K562 (cell line): ENCODE results near the gene PTBP2. TPM values are rescaled to one million over a fixed set of nuclear protein-coding genes. Genes with fewer than 3 reads are reported as not detected.

Experiments
- ATAC-seq: fragments of 200-7000 bp; cut with Tn5 transposase; 3 replicates; pipeline ENCODE4 v1.9.1; 2020; ENCODE audit warnings: moderate library complexity
- BruUV-seq: library from RNA; stranded (reverse); fragments of 400-500 nt; replicated peaks from 2 replicates; lab custom pipeline; 2021; lab: Mats Ljungman, UMichigan
- CTCF ChIA-PET: fragments of 300-600 bp; formaldehyde crosslinking; extraction: SDS; loops from one replicate; lab custom pipeline; 2021; ENCODE audit warnings: low intra/inter-chr PET ratio; lab: Yijun Ruan, JAX
- POLR2A ChIA-PET: fragments of 300-600, 350-650 bp; sonication (Branson Sonifier 250); formaldehyde crosslinking; extraction: SDS; loops from one replicate; lab custom pipeline; 2021; ENCODE audit warnings: antibody characterized with exemption, inconsistent platforms; lab: Yijun Ruan, JAX
- DNase-seq, 4 experiments: peaks; one replicate each; pipeline versions ENCODE4 v3.0.0 to v3.0.0-alpha.2; 2011 to 2018; ENCODE audit warnings: low spot score in 3 of 4, mixed read lengths in 3 of 4; ENCODE audit errors: extremely low read depth in 1 of 4
- FAIRE-seq: peaks from 2 replicates; lab custom pipeline; 2011; peaks lifted over from hg19 to GRCh38; lab: Jason Lieb, UNC
- H2AFZ ChIP-seq: 2 replicates; pipeline ENCODE4 v1.6.0; 2011; ENCODE audit warnings: low read depth, low read length, control low read depth, inconsistent platforms
- H3K27ac ChIP-seq: fragments of 200-600 bp; 3 replicates; pipeline ENCODE4 v1.8.0; 2011; ENCODE audit warnings: low read depth, mild to moderate bottlenecking, control low read depth, inconsistent platforms, low read length, moderate library complexity, mixed read lengths; ENCODE audit errors: extremely low read depth
- H3K27me3 ChIP-seq, 2 experiments: fragments of 300-600 bp in 1 of 2; 2 replicates in 1 of 2; 3 replicates in 1 of 2; pipeline versions ENCODE4 v1.6.0 to v1.8.0; 2011; ENCODE audit warnings: inconsistent platforms in 2 of 2, low read length in 2 of 2, mild to moderate bottlenecking in 1 of 2, mixed read lengths in 1 of 2, moderate library complexity in 1 of 2; ENCODE audit not compliant: control insufficient read depth in 2 of 2, insufficient read depth in 2 of 2
- H3K36me3 ChIP-seq: fragments of 300-600 bp; 3 replicates; pipeline ENCODE4 v1.8.0; 2011; ENCODE audit warnings: mild to moderate bottlenecking, low read length, inconsistent platforms; ENCODE audit not compliant: control insufficient read depth, insufficient read depth
- H3K4me1 ChIP-seq, 2 experiments: fragments of 200-600 bp in 1 of 2; replicated peaks in 1 of 2; 2 replicates in 1 of 2; 3 replicates in 1 of 2; pipeline versions ENCODE4 v1.5.1 to v1.8.0; 2011; ENCODE audit warnings: inconsistent platforms in 2 of 2, low read length in 2 of 2, mild to moderate bottlenecking in 1 of 2, mixed read lengths in 1 of 2, moderate library complexity in 1 of 2; ENCODE audit not compliant: control insufficient read depth in 2 of 2, insufficient read depth in 2 of 2
- H3K4me2 ChIP-seq: 2 replicates; pipeline ENCODE4 v1.6.1; 2011; ENCODE audit warnings: low read length, control low read depth, inconsistent platforms, mixed read lengths; ENCODE audit not compliant: insufficient read depth
- H3K4me3 ChIP-seq: fragments of 200-600 bp; sonication (generic), shearing (Covaris generic); 2 replicates; pipeline ENCODE4 v1.5.1; 2016; ENCODE audit warnings: control low read depth, inconsistent platforms
- H3K79me2 ChIP-seq: fragments of 200-600 bp; 3 replicates; pipeline ENCODE4 v1.8.0; 2011; ENCODE audit warnings: low read length, inconsistent platforms; ENCODE audit not compliant: control insufficient read depth, insufficient read depth
- H3K9ac ChIP-seq, 2 experiments: 2 replicates each; pipeline versions ENCODE4 v1.6.0 to v1.6.1; 2011; ENCODE audit warnings: low read depth in 2 of 2, low read length in 2 of 2, control low read depth in 1 of 2, inconsistent platforms in 1 of 2, mild to moderate bottlenecking in 1 of 2, mixed read lengths in 1 of 2; ENCODE audit not compliant: insufficient read depth in 1 of 2
- H3K9me1 ChIP-seq: one replicate; pipeline ENCODE4 v1.6.0; 2011; ENCODE audit warnings: inconsistent platforms, mild to moderate bottlenecking, low read length, moderate library complexity; ENCODE audit not compliant: control insufficient read depth, insufficient read depth
- H3K9me3 ChIP-seq: replicated peaks from 2 replicates; pipeline ENCODE4 v1.5.1; 2011; ENCODE audit warnings: low read depth, low read length, inconsistent platforms; ENCODE audit not compliant: control insufficient read depth, insufficient read depth
- H4K20me1 ChIP-seq: replicated peaks from 2 replicates; pipeline ENCODE4 v1.6.1; 2011; ENCODE audit warnings: low read length, inconsistent platforms, mixed read lengths; ENCODE audit not compliant: control insufficient read depth, insufficient read depth
- CHD1 ChIP-seq: fragments of 200-600 bp; sonication (generic); IDR thresholded peaks from one replicate; pipeline ENCODE4 v1.6.1; 2012; ENCODE audit warnings: mild to moderate bottlenecking, moderate library complexity, low read length, inconsistent platforms
- MEIS2 ChIP-seq: fragments of 450-650 bp; IDR thresholded peaks from 2 replicates; pipeline ENCODE4 v1.6.1; 2014; ENCODE audit warnings: mild to moderate bottlenecking; ENCODE audit not compliant: partially characterized antibody
- PURB ChIP-seq: sonication (generic); formaldehyde crosslinking; IDR thresholded peaks from 2 replicates; pipeline ENCODE4 v1.9.0; 2021; ENCODE audit warnings: low read depth, mild to moderate bottlenecking, missing genetic modification reagents
- RBFOX2 ChIP-seq: fragments of 200-400 bp; formaldehyde crosslinking; IDR thresholded peaks from 2 replicates; pipeline ENCODE4 v1.6.1; 2017; ENCODE audit warnings: low read depth, mild to moderate bottlenecking, low read length, moderate library complexity
- TAF1 ChIP-seq: IDR thresholded peaks from 2 replicates; pipeline ENCODE4 v1.6.1; 2011; ENCODE audit warnings: mild to moderate bottlenecking, low read length, moderate library complexity; ENCODE audit not compliant: insufficient read depth, control insufficient read depth, severe bottlenecking; ENCODE audit errors: extremely low read depth
- ZNF197 ChIP-seq: fragments of 200-800 bp; sonication (Bioruptor generic); IDR thresholded peaks from 2 replicates; pipeline ENCODE4 v1.6.1; 2016; ENCODE audit warnings: low read depth, missing genetic modification characterization, missing compliant biosample characterization
- WGBS: fragments of 100-300 bp; shearing (Covaris generic); methylation state at CpG from one replicate; pipeline ENCODE4 v1.1.6; 2016; ENCODE audit warnings: low coverage, mixed read lengths; ENCODE audit not compliant: insufficient coverage; ENCODE audit errors: missing lambda C conversion rate; 5-methylcytosine and 5-hydroxymethylcytosine counted together
- in situ Hi-C: fragments of 300-500 bp; cut with MboI; formaldehyde crosslinking; loops from 4 replicates; pipeline ENCODE4 v1.15.0; 2018; ENCODE audit warnings: inconsistent platforms, mixed read lengths
- intact Hi-C: fragments of 100-400 bp; cut with micrococcal nuclease; formaldehyde crosslinking; loops from 2 replicates; pipeline ENCODE4 v1.14.2; 2022
- polyA plus RNA-seq, 8 experiments: library from polyadenylated mRNA; depleted of rRNA in 4 of 8; stranded (reverse) in 5 of 8; unstranded in 3 of 8; fragments of >200 nt; fragmentation: Nextera tagmentation in 2 of 8; fragmentation: Illumina TruSeq in 1 of 8; extraction: Ambion mirVana in 2 of 8; extraction: Trizol in 1 of 8; gene quantifications; 2 replicates each; pipeline versions ENCODE4 v1.2.1 to v1.2.3, GENCODE V29; 2011 to 2014; ENCODE audit warnings: inconsistent platforms in 1 of 8, missing spikeins in 1 of 8
- total RNA-seq, 7 experiments: library from RNA; depleted of rRNA in 6 of 7; stranded (reverse); fragments of >200 nt in 6 of 7; fragmentation: Illumina TruSeq in 2 of 7; extraction: Trizol in 2 of 7; gene quantifications; 2 replicates each; pipeline versions ENCODE4 v1.2.1 to v1.2.3, GENCODE V29; 2011 to 2021; ENCODE audit warnings: low replicate concordance in 1 of 7

The PTBP2 gene
- total and polyA plus RNA-seq, 9 of the 15 experiments (the other 6 are each of a cell fraction or from before 2014, with no cell fraction given): 9.8 to 30.6 (median 19.0) TPM

- H3K4me1 ChIP-seq: peaks cover 8 to 9% of the 10 kb centered on the region in 2 experiments
- ATAC-seq (no peak), DNase-seq (no peak), FAIRE-seq (no peak)
- peak overlapping the region; percentile 96 for H3K4me3 ChIP-seq
- peak overlapping the region in 1 of 2 experiments; percentile 87; a peak in 3 of 4 replicates for H3K9ac ChIP-seq
- TF ChIP-seq TAF1 (no peak), PURB (CRISPR knock-in tag) (no peak), RBFOX2 (0 out of 2 replicates have a peak, but pooled peaks have one; percentile 37)
- in situ Hi-C loops (no loop called here), intact Hi-C loops (no loop called here)
- no TSS peak for BruUV-seq
- H3K79me2 ChIP-seq: peaks cover 62% of the 10 kb centered on the region
- peak overlapping the region; percentile 34; the same call in 1 of the 2 replicates for H2AFZ ChIP-seq
- no peaks in the 10 kb centered on the region for H3K27me3 ChIP-seq
- no peaks in the 10 kb centered on the region for H3K9me1 ChIP-seq
- H3K27ac ChIP-seq: peak overlapping the region; percentile 97
- H3K4me2 ChIP-seq: peak overlapping the region; percentile 97
- no peaks in the 10 kb centered on the region for H3K9me3 ChIP-seq
- 4% methylated on average over 3 of the region's 3 CpGs for WGBS
- ChIA-PET POLR2A (interaction anchor here (2.1 kb wide), 1 partner anchor 12 kb away, joined by 7 read pairs; no protein-coding TSS in a partner anchor), CTCF (no interaction called here)
- H4K20me1 ChIP-seq: no peaks in the 10 kb centered on the region
- H3K36me3 ChIP-seq: peaks cover 33% of the 10 kb centered on the region
Measured at GRCh38 chr1:96722958-96723357, 1.4 kb downstream of the PTBP2 start.

GRCh38 chr1:96723377-96723776 is 1.8 kb downstream of the PTBP2 start:
- CTCF ChIA-PET: no interaction called here
- WGBS: 18% methylated on average over 4 of the region's 4 CpGs
- no peak for ATAC-seq
- Histone ChIP-seq H2AFZ (no peak overlapping the region), H3K9me3 (no peaks in the 10 kb centered on the region), H3K4me1 (peaks cover 8 to 9% of the 10 kb centered on the region in 2 experiments), H3K4me2 (peak overlapping the region; percentile 97), H3K4me3 (peak overlapping the region; percentile 96), H3K9ac (peak overlapping the region in 1 of 2 experiments; percentile 87; a peak in 3 of 4 replicates), H3K27me3 (no peaks in the 10 kb centered on the region), H3K27ac (peak overlapping the region; percentile 97; the same call in 2 of the 3 replicates), H3K36me3 (peaks cover 36% of the 10 kb centered on the region), H4K20me1 (no peaks in the 10 kb centered on the region), H3K79me2 (peaks cover 67% of the 10 kb centered on the region), H3K9me1 (no peaks in the 10 kb centered on the region)
- no TSS peak for BruUV-seq
- no peak for DNase-seq
- TF ChIP-seq MEIS2: peak; percentile 16
- no peak for TF ChIP-seq ZNF197 (CRISPR knock-in tag)
- TF ChIP-seq RBFOX2: peak; percentile 47; the same call in 1 of the 2 replicates
- TF ChIP-seq CHD1: peak; percentile 34
- POLR2A ChIA-PET: interaction anchor here (0.6 kb wide), 1 partner anchor 44 kb away, joined by 3 read pairs; no protein-coding TSS in a partner anchor
- intact Hi-C loops (no loop called here), in situ Hi-C loops (no loop called here)
- no peak for FAIRE-seq
